ENCODE data around the gene WASHC2C.
"Not testable (repeated sequence)": the region's sequence is repeated elsewhere in the genome, so short reads cannot be mapped to it uniquely, and the experiment has no call there.

WASHC2C gene

GRCh38 chr10:45726703-45727420, at the start of gene WASHC2C:
Gene WASHC2C, plus strand, starts transcription at chr10:45727266. Its CDS starts 52 bp downstream, at chr10:45727318.
- DNase-seq, result peak; percentile 97

DNA sequence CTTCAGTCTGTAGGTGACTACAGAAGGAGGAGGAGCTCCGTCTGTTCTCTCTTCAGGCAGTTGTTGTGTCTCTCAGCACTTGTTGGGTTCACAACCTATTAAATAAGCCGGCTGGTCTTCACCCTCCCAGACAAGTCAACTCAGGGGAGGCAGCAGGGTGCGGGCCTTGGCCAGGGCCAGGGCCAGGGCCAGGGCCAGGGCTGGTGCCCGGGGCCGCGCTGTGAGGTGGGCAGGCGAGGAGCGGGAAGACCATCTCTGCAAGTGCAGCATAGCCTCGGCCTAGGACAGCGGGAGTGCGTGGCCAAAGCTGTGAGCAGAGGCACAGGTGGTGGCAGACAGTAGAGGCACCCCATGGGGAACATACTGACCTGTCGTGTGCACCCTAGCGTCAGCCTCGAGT, 48.6 kb upstream of the WASHC2C start:
- not testable (repeated sequence) for DNase-seq

DNA sequence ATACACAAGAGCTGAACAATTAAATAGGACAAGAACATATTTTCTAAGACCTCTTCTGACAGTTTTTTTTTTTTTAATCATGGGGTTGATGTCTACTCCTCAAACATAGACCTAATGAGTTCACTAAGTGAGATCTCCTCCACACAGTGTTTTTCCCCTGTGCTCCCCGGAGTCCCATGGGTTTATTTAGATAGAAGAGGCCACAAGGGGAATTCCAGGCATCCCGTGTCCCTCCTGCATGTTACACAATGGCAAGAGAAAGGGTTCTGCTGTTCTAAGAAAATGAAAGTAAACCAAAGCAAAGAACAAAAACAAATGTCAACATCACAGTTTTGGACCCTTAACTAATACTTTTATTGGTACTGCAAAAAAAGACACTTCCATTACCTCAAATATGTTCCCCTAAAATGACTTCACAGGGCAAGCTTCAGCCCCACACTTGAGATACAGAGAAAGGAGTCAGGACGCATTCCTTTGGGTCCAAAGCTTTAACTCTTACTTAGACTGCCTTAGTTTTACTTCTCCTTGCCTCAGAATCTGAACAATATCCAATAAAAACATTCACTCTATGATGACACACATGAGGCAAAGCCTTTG, 16.8 kb upstream of the WASHC2C start:
- not testable (repeated sequence) for DNase-seq

GRCh38 chr10:45711223-45711622, 15.8 kb upstream of the WASHC2C start:
- not testable (repeated sequence) for DNase-seq

DNA sequence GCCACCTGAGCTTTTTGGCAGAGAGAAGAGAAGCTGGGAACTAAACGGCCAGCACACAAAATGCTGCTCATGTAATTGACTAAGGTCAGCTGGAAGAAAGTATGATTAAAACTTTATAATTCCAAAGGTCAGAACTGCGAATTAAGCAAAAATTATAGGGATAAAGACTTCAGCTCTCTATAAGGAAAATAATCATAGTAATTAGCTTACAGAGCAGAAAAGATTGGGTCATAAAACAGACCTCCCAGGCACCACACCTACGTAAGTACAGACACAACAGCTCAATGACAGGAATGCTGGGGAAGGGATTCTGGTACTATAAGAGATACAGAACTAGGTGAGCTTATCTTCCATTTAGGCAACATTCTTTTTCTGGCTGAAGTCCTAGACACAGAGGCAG, 10.0 kb upstream of the WASHC2C start:
- not testable (repeated sequence) for DNase-seq

- not testable (repeated sequence) for DNase-seq
Measured at GRCh38 chr10:45717642-45718041, 9.4 kb upstream of the WASHC2C start.

- not testable (repeated sequence) for DNase-seq
Measured at GRCh38 chr10:45721503-45721902, 5.6 kb upstream of the WASHC2C start.

- not testable (repeated sequence) for DNase-seq
Measured at GRCh38 chr10:45723851-45724250, 3.2 kb upstream of the WASHC2C start.

DNA sequence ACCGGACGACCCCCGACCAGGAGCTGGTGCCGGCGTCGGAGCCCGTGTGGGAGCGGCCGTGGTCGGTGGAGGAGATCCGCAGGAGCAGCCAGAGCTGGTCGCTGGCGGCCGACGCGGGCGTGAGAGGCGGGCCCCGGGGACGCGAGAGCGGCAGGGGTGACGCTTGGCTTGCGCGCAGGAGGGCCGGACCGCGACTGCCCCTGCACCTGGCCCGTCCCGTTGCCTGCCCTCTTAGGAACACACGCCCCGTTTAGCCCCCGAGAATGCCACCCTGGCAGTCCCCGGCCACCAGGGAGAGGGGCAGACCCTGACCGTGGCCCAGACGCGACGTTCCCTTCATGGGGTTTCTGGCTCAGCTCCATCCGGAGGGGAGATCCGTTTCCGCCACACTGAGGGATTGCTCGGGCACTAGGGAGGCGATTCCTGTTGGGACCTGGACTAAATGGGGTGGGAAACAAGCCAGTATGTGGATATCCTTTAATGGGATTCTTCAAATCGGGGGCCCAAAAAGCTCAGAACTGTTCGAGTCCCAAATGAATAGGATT, 427 bp downstream of the WASHC2C start:
- DNase-seq, result not testable (repeated sequence)

GRCh38 chr10:45734449-45734848, 7.4 kb downstream of the WASHC2C start:
- DNase-seq, result not testable (repeated sequence)

GRCh38 chr10:45734867-45735266, 7.8 kb downstream of the WASHC2C start:
- not testable (repeated sequence) for DNase-seq

DNA sequence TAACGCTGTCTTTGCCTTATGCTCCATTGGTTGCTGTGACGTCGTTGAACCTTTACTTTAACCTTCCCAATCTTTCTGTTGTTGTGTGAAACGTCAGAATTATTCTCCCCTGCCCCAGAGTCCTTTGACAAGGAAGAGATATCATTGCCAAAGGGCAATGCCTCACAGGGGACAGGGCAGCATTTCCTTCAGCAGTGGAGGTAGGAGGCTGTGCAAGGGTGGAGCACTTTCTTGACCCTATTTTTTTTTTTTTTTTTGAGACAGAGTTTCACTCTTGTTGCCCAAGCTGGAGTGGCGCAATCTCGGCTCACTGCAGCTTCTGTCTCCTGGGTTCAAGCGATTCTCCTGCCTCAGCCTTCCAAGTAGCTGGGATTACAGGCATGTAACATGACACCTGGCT, 14.5 kb downstream of the WASHC2C start:
- not testable (repeated sequence) for DNase-seq

DNA sequence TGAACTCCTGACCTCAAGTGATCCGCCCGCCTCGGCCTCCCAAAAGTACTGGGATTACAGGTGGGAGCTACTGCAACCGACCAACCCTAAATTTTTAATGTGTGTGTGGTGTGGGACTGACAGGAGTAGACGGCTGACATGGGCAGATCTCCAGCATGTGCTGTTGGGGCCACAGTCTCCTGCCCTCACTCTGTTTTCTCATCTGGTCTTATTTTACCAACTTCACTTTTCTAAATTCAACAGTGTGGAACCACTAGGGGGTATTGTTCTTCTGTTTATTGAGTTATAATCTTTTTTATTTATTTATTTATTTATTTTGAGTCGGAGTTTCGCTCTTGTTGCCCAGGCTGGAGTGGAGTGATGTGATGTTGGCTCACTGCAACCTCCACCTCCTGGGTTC, 14.9 kb downstream of the WASHC2C start:
- not testable (repeated sequence) for DNase-seq

GRCh38 chr10:45751141-45751540, 24.1 kb downstream of the WASHC2C start:
- DNase-seq, result not testable (repeated sequence)

DNA sequence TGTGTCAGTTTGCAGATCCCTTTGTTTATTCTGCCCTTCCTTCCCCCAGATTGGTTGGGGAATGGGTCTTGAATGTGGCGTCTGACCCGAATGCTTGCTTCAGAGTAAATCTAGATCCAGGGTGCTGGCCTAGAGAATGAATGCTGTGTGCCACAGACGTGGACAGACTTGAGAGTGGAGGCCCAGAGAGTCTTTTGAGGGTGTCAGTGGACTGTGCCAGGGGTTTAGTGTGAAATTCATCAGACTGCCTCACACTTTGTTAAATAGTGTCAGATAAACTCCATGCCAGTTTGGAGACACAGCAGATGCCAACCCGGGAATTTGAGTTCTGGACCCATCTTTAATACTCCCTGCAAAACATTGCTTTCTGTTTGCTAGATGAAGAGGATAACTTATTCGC, 25.1 kb downstream of the WASHC2C start:
- not testable (repeated sequence) for DNase-seq

- DNase-seq, result not testable (repeated sequence)
Measured at GRCh38 chr10:45753979-45754495, 27.0 kb downstream of the WASHC2C start.

- not testable (repeated sequence) for DNase-seq
Measured at GRCh38 chr10:45755083-45755482, 28.0 kb downstream of the WASHC2C start.

GRCh38 chr10:45756065-45756464, 29.0 kb downstream of the WASHC2C start:
- not testable (repeated sequence) for DNase-seq

- not testable (repeated sequence) for DNase-seq
Measured at GRCh38 chr10:45757661-45758396, 30.8 kb downstream of the WASHC2C start.

GRCh38 chr10:45761622-45762021, 34.6 kb downstream of the WASHC2C start:
- DNase-seq, result not testable (repeated sequence)

DNA sequence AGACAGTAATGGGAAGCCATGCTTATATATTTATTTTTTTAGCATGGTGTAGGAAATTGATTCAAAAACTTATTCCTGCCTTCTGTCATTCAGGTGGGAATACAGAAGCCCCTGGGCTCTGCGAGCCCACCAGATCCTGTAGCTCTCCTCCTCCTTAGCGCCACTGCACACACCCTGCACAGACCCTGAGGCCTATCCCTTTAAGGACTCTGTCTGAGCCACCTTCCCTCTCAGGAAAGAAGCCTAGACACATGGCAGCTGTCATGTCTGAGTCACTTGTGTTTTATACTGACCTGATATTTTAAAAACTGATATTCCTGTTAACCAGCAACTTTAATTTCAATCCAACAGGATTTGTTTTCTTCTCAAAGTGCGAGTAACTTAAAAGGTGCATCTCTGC, 36.0 kb downstream of the WASHC2C start:
- DNase-seq, result not testable (repeated sequence)

DNA sequence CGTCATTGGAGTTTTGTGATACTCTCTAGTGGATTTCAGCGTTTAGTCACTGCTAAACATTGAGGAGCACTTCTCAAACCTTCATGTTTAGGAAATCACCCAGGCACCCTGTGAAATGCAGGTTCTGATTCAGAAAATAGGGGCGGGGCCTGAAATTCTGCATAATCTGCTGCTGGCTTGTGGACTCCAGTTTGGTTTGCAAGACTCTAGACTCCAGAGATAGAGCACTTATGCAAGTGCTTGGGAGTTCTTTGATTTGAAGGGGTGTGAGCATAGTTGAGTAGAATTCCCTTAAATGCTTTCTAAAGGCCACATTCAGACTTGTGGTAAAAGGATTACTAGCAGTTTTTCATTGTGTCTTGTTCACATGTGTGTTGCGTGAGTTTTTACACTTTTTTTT, 41.3 kb downstream of the WASHC2C start:
- DNase-seq, result not testable (repeated sequence)

All from activated gamma-delta T cell treated with Interleukin-2 at 50 U/mL for 16 hours (primary cell).